Colon (tissue), 2 donors: ENCODE results near the gene KANK4.

Experiments used
- FAIRE-seq: peaks from 2 replicates; lab custom pipeline; 2012; peaks lifted over from hg19 to GRCh38; lab: Jason Lieb, UNC
- donor health status: control.
- donor health status: control.

Gene KANK4

DNA sequence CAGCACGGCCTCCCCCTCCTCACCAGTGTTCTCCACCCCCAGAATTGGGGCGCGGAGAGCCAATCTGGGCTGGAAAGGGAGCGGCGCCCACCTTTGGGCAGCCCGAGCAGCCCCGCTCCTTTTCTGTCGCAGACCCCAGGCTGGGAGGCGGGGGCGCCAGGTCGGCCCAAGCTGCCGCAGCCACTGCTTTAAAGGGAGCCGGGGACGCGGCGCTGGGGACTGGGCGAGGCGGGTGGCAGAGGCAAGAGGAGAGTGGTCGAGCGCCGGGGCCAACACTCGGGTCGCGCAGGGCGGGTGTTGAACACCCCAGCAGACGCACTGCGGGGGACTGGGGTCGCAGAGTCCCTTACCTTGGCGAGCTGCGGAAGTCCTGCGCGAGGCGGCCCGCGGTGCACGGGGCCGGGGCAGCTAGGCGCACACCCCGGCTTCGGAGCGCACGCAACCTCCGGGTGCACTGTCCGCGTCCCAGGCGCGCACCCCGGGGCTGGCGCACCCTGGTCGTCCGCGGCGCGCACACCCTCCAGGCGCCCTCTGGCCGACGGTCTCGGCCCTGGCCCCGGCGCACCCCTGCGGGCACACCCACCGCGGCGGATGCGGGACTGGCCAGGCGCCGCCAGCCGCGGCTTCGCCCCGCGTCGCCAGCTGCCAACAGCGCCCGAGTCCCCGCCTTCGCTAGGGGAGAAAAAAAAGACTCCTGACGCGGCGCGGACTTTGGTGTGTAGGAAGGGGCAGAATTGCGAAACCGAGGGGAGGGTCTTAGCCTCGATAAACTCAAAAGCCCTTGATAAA lies at the start of gene KANK4:
Gene KANK4, minus strand, starts transcription at position 679 of the 789 bp plus-strand sequence. CDS start 37,870 bp downstream, outside the sequence.
- no peak for FAIRE-seq

DNA sequence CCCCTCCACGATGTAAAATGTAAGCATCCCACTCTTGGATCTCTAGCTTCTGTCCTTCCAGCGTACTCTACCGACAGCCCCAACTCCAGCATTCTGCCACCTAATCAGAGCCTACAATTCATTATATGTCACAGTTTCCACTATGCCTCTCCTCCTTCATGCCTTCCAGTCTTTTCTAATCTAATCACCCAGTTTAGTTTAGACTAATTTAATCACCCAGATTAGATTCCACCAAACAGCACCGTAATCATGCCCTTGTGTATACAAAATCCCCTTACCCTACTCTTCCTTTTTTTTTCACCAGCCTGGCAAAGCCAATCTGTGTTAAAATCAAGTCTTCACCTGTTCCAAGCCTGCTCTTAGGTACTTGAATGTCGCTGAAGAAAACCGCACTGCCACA lies 49.8 kb upstream of the KANK4 start:
- FAIRE-seq: no peak

DNA sequence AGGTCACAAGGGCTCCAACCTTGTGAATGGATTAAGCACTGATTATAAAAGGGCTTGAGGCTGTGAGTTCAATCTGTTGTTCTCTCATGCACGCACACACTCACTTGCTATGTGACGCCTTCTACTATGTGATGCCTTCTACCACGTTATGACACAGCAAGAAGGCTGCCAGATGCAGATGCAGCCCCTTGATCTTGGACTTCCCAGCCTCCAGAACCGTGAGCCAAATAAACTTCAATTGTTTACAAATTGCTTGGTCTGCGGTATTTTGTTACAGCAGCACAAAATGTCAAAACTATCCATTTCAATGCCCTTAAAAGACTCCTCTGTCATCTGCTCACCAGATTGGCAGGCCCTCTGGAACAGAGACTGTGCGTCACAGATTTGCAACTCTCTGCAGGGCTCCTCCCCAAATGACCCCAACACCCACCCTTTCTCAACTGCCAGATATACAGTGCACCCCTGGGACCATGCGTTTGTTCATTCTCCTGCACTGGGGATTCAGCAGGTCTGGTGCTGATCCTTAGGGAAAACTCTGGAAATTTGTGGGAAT lies 47.8 kb upstream of the KANK4 start:
- FAIRE-seq: no peak

DNA sequence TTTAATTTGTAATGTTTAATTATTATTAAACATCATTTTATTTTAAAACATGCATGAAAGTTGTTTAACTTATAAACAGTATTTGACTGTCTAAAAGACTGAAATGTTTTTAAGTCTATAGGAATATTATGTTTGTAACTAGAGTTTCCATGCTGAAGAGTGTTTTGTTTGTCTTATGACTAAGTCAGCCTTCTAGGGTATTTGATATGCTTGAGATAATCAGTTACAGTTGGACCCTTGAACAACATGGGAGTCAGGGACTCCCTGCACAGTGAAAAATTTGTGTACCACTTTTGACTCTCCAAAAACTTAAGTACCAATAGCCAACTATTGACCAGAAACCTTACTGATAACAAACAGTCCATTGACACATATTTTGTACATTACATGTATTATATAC lies 45.5 kb upstream of the KANK4 start:
- no peak for FAIRE-seq

- no peak for FAIRE-seq
These were observed 43.7 kb upstream of the KANK4 start for GRCh38 chr1:62362926-62363325.

- no peak for FAIRE-seq
These were observed 43.1 kb upstream of the KANK4 start for GRCh38 chr1:62362061-62362917.

DNA sequence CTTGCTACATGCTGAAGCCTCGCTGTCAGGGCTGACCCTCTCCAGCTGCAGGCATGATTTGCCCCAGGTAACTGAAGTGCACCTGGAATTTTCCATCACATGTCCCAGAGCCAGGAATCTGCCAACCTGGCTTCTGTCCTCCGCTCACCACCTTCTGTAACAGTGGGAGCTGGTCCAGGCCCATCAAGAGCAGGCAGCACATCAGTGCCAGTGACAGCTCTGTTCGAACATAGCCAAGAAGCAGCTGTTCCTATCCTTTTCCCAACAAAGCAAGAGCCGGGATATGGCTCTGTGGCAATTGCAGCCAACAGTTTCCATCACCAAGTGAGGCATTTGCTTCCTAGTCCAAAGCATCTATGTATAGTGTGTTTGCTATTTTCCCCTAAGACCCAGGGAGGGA lies 42.2 kb upstream of the KANK4 start:
- FAIRE-seq: no peak

DNA sequence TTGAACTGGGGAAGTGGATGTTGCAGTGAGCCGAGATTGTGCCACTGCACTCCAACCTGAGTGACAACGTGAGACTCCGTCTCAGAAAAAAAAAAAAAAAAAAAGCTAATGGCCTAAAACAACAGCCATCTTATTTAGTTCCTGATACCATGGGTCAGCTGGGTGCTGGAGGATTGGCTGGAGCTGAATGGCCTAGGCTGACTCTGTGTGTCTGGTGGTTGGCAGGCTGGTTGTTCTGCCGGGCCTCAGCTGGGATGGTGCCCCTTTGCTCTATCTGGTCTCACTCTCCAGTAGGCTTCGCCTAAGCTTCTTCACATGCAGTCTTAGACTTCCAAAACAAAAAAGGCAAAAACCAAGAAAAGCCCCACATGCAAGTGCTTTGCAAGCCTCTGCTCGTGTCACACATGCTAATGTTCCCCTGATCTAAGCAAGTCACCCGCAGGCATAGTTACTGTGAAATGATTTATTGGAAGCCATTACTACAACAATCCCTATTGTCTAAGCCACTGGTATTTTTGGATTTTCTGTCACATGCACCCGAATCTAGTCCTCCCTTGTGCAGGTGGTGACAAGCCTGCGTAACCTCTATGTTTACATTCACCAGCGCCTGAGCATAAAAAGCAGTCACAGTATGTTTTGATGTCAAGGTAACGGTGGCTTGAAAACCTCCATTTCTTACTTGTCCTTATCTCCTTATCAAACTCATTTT lies 39.6 kb upstream of the KANK4 start:
- no peak for FAIRE-seq

DNA sequence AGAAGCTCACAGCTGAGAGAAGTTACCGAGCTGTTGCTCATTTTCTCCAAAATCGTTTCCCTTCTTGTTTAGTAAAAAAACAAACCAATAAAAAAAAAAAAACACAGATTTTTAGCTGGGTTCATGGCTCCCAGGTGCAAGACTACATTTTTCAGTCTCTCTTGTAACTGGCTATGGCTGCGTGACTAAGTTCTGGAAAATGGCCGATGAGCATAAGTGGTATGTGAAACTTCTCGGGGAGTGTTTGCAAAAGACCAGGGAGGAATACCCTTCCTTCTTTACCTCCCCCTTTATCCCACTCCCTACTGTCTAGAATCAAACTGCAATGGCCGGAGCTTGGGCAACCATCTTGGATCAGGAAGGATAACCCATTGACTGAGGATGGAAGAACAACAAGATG lies 38.7 kb upstream of the KANK4 start:
- no peak for FAIRE-seq

DNA sequence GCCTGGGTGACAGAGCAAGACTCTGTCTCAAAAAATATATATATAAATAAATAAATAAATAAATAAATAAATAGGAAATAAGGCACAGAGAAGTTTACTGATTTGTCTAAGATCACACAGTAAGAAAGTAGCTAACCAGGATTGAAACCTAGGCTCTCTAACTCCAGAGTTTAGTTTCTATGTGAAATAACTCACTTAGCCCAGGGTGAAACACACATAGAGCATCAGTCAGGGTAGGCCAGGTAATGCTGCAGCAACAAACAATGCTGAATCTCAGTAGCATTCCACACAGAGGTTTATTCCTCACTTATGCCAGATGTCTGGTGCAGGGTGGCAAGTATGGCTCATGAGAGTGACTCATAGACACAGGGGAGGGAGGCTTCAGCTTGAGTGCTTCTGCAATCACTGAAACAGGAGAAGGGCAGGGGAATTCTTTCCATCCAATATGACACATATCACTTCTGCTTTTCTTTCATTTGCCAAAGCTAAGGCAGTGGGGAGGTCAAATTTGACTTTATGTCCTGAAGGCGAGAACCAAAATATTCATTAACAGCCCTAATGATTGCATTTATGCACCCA lies 37.1 kb upstream of the KANK4 start:
- no peak for FAIRE-seq

DNA sequence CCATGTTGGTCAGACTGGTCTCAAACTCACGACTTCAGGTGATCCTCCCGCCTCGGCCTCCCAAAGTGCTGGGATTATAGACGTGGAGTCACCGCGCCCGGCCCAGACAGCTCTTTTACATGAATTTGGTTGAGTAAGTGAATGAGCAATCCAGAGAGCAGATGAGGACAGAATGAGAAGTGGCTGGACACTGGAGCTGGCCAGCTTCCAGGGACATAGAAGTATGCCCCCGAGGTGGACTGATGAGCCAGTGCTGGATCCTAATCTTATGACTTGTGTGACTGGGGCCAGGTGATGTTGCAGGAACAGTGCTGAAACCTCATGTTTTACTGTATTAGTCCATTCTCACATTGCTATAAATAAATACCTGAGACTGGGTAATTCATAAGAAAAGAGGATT lies 35.9 kb upstream of the KANK4 start:
- FAIRE-seq: no peak

- FAIRE-seq: no peak
These were observed 34.6 kb upstream of the KANK4 start for GRCh38 chr1:62353853-62354252.

DNA sequence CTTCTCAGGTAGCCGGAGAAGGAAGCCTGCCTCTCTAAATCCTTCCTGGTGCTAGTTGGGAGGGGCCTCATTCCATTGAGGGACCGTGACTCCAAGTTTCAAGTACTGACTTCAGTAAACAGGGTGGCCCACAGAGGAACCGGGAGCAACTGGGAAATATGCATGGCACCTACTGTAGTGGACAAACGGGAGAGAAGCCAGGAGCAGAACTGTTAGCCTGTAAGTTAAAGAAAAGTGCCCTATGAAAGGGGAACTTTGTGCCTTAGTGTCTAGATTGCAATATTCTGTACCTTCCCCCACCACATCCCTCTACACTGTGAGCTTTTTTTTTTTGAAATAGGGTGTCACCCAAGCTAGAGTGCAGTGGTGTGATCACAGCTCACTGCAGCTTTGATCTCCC lies 33.2 kb upstream of the KANK4 start:
- no peak for FAIRE-seq

- FAIRE-seq: no peak
These were observed 30.4 kb upstream of the KANK4 start for GRCh38 chr1:62349470-62350233.

GRCh38 chr1:62346886-62347285 lies 27.7 kb upstream of the KANK4 start:
- no peak for FAIRE-seq

DNA sequence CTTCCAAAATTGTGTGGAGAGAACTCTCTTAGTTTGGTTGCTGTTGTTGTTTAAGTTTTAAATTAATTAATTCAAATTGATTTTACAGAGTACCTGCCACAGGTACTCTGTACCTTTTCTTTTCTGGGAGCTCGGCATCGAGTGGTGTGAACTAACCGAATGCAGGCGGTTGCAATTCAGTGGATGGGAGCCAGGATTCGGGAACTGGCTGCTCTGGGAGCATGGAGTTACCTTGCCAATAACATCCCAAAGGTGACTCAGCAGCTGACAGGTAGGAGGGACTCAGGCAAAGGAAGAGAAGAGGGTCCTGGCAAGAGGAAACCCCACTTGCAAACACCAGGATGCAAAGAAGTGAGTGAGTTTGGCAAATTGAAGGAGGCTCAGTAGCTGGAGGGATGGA lies 24.7 kb upstream of the KANK4 start:
- no peak for FAIRE-seq

DNA sequence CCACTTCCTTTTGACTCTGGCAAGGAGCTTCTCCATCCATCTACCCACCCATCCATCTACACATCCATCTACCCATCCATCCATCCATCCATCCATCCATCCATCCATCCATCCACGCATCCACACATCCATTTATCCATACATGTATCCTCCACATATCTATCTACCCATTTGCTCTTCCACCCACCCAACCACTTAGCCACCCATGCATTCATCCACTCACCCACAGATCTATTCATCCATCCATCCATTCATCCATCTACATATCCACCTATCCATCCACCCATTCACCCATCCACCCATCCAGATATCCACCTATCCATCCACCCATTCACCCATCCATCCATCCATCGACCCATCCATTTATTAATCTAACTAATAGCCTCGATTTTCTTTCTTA lies 23.0 kb upstream of the KANK4 start:
- FAIRE-seq: no peak

DNA sequence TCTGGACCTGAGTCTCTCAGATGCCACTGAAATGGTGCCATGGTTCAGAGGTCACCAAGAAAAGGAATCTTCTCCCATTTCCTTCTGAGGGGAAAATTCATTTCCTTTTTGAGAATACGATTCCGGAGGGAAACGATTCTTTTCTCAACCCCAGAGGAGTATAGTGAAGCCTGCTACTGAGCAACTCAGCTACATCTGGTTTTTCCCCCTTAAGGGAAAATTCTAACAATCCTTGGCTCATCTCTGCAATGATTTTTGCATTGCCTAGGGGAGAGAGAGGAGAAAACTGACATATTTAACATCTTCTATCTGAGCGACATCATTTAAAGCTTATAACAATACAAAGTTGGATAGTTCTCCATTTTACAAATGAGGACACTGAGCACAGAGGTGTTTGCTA lies 22.4 kb upstream of the KANK4 start:
- no peak for FAIRE-seq

- no peak for FAIRE-seq
These were observed 21.9 kb upstream of the KANK4 start for GRCh38 chr1:62341089-62341488.

DNA sequence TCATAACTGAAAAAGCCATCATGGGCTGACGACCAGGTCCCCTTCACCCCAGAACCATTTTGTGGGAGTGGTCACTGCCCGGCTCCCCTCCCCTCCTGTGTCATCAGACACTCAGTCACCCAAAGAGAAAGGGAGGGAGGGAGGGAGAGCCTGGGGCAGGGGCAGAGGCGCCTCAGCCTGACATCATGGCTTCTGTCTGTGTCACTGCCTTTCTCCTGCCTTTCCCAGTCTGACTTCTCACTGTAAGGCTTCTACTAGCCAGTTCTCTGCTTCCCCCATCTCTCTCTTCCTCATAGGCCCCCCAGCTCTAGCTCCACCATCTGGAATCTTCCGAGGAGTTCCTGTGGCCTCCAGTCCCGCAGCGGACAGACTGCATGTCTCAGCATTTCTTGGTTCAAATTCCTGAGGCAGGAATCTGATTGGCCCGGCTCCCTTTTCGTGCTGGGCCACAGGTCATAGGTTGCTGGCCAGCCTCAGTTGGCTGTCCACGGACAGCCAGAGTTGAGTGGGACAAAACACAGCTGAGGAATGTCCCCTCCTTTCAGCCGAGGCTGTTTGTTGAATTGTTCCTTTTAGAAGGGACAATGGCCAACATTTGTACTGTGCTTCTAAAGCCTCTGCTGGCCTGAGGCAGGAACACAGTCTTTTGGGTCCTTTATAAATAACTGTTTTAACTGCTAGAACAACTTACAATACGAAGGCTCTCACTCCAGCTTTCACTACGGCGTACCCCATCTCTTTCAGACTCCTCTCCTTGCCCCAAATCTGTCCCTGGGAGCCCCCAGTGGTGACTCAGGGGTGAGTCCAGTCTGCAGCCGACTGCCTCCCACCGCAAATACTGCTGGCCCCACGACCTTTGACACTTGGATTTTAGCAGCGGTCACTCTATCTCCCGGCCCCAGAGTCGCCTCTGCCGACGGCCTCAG lies 18.7 kb upstream of the KANK4 start:
- FAIRE-seq: no peak
